KBM-7 (cell line): ENCODE data around the gene RAB3B.

Experiments used
- DNase-seq: peaks from one replicate; pipeline ENCODE4 v3.0.0-alpha.2; 2015
- in situ Hi-C: fragments of 300-500 bp; cut with MboI; formaldehyde crosslinking; loops from 2 replicates; pipeline ENCODE4 v1.14.3; 2020; ENCODE audit warnings: low sequenced_read_pairs, low pct_unique_long_range_greater_than_20kb, mixed read lengths

Gene RAB3B

GRCh38 chr1:51930329-51930728 lies 60.2 kb downstream of the RAB3B start:
- no peak for DNase-seq
- in situ Hi-C loops: no loop called here

DNA sequence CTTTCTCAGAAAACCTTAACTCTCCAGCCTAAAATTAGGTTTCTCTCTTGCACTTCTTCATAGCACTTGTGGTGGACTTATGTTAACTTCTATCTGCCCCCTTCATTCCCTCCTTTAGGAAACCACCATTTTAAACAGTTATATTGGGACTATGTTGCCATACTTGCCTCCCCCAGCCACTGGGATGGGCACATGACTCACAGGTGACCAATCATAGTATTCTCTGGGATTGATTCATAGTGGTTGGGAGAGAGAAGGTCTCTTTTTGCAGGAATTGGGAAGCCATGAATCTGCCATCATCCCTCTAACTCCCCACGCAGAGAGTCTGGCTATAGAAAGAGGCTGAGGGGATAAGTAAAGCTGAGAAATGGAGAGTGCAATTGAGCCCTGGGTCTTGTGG lies 61.6 kb downstream of the RAB3B start:
- in situ Hi-C loops: no loop called here
- no peak for DNase-seq

DNA sequence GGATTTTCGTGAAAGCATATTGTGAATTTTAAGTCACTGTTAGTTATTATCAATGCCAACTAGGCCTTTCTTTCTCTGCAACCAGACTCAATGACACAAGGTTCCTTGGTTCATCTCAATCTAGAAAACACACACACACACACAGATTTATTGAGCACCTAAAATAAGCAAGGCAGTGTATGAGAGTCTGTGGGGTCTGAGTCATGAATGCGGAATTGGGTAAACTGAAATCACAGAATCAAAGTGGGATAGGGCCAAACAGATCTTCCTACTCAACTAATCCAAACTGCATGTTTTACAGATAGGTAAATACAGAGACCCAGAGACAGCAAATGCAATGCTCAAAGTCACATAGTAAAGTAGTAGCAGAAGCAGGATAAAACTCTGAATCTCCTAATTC lies 63.5 kb downstream of the RAB3B start:
- in situ Hi-C loops: no loop called here
- DNase-seq: no peak

GRCh38 chr1:51926171-51926812 lies 64.2 kb downstream of the RAB3B start:
- in situ Hi-C loops: no loop called here
- peak; percentile 39 for DNase-seq

- DNase-seq: no peak
- in situ Hi-C loops: no loop called here
These were observed 66.0 kb downstream of the RAB3B start for GRCh38 chr1:51924455-51924854.

DNA sequence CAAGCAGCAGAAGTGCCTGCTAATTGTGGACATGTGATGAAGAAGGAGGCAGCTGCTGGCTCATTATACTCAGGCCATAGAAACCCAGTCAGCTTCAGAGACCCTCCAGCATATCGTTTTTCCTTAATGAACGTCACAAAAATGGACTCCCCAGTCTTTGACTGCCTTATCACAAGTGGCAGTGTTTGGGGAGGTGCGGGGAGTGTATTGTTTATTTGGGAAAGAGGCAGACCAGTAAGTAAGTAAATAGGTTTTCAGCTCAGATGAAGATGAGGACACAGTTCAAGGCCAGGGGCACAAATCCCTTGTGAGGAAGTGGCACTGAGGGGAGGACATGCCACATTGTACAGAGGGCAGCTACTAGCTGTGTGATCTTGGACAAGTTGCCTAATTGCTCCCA lies 68.5 kb downstream of the RAB3B start:
- in situ Hi-C loops: no loop called here
- DNase-seq: no peak

DNA sequence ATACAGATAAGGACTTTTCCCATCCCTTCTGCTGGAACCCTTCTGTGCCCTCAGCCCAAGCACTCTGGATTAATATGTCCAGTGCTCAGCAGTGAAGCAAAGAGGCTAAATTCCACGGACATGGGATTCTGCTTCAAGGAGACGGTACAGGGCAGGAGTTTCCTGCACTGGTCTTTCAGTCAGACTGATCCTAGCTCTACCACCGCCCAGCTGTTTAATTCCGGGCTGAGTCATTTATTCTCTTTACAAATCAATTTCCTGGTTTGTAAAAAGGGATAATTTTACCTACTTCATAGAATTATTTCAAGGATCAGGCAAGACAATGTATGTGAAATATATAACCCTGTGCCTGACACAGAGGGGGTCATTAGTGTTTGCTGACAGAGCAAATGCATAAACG lies 70.4 kb downstream of the RAB3B start:
- DNase-seq: no peak
- in situ Hi-C loops: no loop called here

DNA sequence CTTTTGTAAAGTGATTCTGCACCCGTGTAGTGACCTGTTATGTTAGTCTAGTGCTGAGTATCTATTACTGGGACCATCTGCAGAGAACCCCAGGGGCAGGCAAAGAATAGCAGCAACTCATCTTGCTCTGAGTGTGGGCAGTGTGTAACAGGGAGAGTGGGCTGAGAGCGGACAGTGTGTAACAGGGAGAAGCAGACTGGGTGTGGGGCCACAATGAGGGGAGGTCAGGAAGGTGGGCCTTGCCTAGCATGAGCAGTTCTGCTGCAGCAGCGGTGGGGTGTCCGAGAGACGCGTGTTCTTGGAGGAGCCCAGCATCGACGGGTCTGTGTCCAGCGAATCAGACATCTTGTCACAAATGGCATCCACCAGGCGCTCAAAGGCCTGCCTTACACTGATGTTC lies 70.8 kb downstream of the RAB3B start:
- in situ Hi-C loops: no loop called here
- DNase-seq: no peak

- no peak for DNase-seq
- in situ Hi-C loops: no loop called here
These were observed 73.7 kb downstream of the RAB3B start for GRCh38 chr1:51916587-51917405.

DNA sequence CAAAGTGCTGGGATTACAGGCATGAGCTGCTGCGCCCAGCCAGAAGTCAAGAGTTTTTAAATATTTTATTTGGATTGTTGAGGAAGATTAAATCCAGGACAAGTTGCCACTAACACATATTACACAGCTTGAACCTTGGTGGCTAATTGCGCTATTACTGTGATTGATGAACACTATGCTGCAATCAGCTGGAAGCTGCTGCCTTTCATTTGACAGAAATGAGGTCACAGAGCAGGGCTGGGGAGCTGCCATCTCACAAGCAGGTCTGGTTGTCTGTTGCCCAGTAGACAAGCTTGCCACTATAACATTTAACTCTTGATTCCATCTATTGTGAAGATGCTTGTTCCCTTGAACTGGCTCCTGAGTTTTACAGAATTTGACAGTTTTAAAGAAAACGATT lies 74.5 kb downstream of the RAB3B start:
- no peak for DNase-seq
- in situ Hi-C loops: no loop called here

DNA sequence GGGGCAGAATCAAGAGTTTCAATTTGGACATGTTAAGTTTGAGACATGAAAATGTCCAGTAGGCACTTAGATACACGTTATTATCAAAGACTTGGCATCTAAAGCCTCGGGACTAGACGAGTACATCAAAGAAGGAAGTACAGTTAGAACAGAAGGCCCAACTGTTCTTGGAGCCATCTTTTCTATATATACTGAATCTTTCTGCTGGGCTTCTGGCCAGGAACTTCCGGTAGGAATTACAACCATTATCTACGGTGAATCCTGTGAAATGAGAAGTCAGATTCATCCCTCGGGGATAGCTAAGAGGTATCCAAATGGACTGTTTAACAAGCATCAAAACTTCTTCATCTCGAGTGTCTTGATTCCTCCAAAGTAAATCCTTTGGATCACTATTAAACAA lies 77.6 kb downstream of the RAB3B start:
- no peak for DNase-seq
- in situ Hi-C loops: no loop called here

- in situ Hi-C loops: no loop called here
These were observed 80.1 kb downstream of the RAB3B start for GRCh38 chr1:51910221-51911000.

DNA sequence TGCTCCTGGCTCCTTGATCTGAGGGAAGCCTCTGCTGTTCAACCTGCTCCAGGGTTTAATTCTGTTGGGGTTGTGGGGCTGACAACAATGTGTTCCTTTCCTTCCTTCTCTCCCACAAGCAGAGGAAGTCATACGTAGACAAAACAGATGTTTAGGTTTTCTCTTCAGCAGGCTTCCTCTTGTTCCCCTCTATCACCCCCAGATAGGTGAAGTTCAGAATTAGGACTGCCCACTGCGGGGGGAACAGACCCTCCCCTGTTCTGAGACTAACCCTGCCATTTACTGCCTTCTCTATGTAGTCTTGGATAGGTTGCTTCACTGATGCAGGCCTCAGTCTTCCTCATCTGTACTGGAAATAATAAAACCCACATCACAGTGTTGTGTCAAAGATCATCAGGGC lies 82.0 kb downstream of the RAB3B start:
- peak; percentile 37 for DNase-seq
- in situ Hi-C loops: no loop called here

More at GRCh38 chr1:51910221-51911000, 80.1 kb downstream of the RAB3B start:
- no peak for DNase-seq

GRCh38 chr1:51907079-51907702 lies 83.3 kb downstream of the RAB3B start:
- no peak for DNase-seq
- in situ Hi-C loops: no loop called here

DNA sequence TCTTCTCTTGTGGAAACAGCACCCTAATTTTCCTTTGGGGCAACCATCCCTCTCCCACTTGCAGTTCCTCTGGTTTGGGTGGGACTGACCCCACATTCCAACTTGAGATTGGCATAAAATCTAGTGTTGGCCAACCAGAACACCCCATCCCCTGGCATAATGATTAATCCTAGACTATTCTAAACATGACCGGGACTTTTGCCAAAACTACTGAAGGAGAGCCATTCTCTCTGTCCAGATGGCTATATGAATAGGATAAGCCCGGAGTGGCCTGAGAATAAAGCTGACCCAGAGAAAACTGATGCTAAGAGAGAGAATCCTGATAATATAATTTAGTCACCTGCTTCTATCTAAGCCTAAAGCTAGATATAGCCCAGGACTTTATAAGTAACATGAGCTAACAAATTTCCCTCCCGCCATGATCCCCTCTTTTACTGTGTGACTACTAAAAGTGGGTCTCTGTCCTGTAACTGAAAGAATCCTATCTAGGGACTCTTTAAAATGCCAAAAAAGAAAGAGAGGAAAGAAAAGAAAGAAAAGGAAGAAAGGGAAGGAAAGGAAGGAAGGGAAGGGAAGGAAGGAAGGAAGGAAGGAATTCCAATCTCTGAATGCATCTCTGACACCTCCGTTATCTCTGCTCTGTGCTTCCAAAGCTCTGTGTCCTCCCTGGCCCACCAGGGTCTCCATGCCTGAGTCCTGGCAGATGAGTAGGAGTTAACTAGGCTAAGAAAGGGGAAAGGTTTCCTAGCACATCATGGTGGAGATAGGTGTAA lies 84.0 kb downstream of the RAB3B start:
- in situ Hi-C loops: no loop called here

DNA sequence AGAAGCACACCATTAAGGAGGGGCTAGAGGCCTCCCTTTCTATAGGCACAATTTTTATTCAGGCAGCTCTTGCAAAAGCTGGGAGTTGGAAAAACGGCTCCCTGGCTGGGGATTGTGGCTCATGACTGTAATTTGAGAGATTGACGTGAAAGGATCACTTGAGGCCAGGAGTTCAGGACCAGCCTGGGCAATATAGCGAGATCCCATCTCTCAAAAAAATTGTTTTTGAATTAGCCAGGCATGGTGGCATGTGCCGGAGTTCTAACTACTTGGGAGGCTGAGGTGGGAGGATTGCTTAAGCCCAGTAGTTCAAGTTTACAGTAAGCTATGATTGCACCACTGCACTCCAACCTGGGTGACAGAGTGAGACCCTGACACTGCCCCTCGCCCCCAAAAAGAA lies 88.0 kb downstream of the RAB3B start:
- no peak for DNase-seq
- in situ Hi-C loops: no loop called here

More for the DNA sequence above, 84.0 kb downstream of the RAB3B start:
- DNase-seq: no peak

GRCh38 chr1:51901151-51901550 lies 89.3 kb downstream of the RAB3B start:
- in situ Hi-C loops: no loop called here
- no peak for DNase-seq

DNA sequence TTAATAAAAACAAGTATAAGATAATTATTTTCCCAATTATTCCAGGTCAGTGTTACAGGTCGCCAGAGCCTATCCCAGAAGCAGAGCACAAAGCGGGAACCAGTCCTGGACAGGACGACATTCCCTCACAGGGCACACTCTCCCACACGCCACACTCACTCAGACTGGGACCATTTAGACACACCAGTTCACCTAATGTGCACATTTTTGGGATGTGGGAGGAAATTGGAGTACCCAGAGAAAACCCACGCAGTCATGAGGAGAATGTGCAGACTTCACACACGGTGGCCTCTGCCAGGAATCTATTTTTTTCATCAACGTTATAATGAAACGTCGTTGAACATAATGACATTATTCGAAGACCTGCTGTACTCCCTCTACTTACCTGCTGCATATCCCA lies 91.5 kb downstream of the RAB3B start:
- no peak for DNase-seq
- in situ Hi-C loops: no loop called here
